DMS 273 treated with DMSO at 0.1 percent for 48 hours (cell line): ENCODE data around the gene RRAD.
"Not testable (repeated sequence)": the region's sequence is repeated elsewhere in the genome, so short reads cannot be mapped to it uniquely, and the experiment has no call there.

ENCODE experiments used
- DNase-seq: peaks from one replicate; lab custom pipeline; 2025; lab: John Stamatoyannopoulos, UW

RRAD gene

GRCh38 chr16:66925322-66925840 lies at the start of gene RRAD:
RRAD (minus strand) TSS chr16:66925535; CDS start chr16:66925179, 356 bp downstream.
- no peak for DNase-seq

GRCh38 chr16:66974932-66975246 lies 49.6 kb upstream of the RRAD start:
- not testable (repeated sequence) for DNase-seq

GRCh38 chr16:66974156-66974931 lies 49.0 kb upstream of the RRAD start:
- not testable (repeated sequence) for DNase-seq

GRCh38 chr16:66973716-66974115 lies 48.4 kb upstream of the RRAD start:
- DNase-seq, result no peak

- no peak for DNase-seq
Observed at GRCh38 chr16:66972983-66973382, 47.6 kb upstream of the RRAD start.

- no peak for DNase-seq
Observed at GRCh38 chr16:66970775-66971720, 45.7 kb upstream of the RRAD start.

- DNase-seq, result no peak
Observed at GRCh38 chr16:66968847-66969246, 43.5 kb upstream of the RRAD start.

- no peak for DNase-seq
Observed at GRCh38 chr16:66964049-66964448, 38.7 kb upstream of the RRAD start.

GRCh38 chr16:66961914-66962313 lies 36.6 kb upstream of the RRAD start:
- peak; percentile 16 for DNase-seq

GRCh38 chr16:66961065-66961744 lies 35.9 kb upstream of the RRAD start, which contains the start of gene CES3:
CES3 (plus strand) TSS chr16:66961266; CDS start chr16:66961308, 42 bp downstream.
- DNase-seq, result peak; percentile 76

- DNase-seq, result no peak
Observed at GRCh38 chr16:66960270-66960669, 34.9 kb upstream of the RRAD start.

- DNase-seq, result peak; percentile 52
Observed at GRCh38 chr16:66959704-66960161, 34.4 kb upstream of the RRAD start.

GRCh38 chr16:66958857-66959703 lies 33.7 kb upstream of the RRAD start:
- DNase-seq, result no peak

GRCh38 chr16:66956154-66956457 lies 30.8 kb upstream of the RRAD start:
- not testable (repeated sequence) for DNase-seq

GRCh38 chr16:66955363-66956153 lies 30.2 kb upstream of the RRAD start:
- DNase-seq, result not testable (repeated sequence)

- DNase-seq, result peak; percentile 46
Observed at GRCh38 chr16:66954097-66954659, 28.8 kb upstream of the RRAD start.

- no peak for DNase-seq
Observed at GRCh38 chr16:66953462-66954096, 28.2 kb upstream of the RRAD start.

- DNase-seq, result no peak
Observed at GRCh38 chr16:66952430-66953110, 27.2 kb upstream of the RRAD start.
